NT2/D1 (cell line): ENCODE measurements around the gene GALNT9.

Experiments
- DNase-seq: peaks from one replicate; pipeline ENCODE4 v3.0.0-alpha.2; 2011; ENCODE audit warnings: low read depth, low spot score
- H3K27me3 ChIP-seq: 2 replicates; pipeline ENCODE4 v1.6.0; 2011; ENCODE audit warnings: mild to moderate bottlenecking; ENCODE audit not compliant: insufficient read length, insufficient read depth
- H3K36me3 ChIP-seq: 2 replicates; pipeline ENCODE4 v1.6.1; 2011; ENCODE audit warnings: mild to moderate bottlenecking, low read length, mixed read lengths; ENCODE audit not compliant: insufficient read depth, insufficient read length
- H3K4me1 ChIP-seq: 2 replicates; pipeline ENCODE4 v1.5.1; 2011; ENCODE audit not compliant: insufficient read depth, insufficient read length
- H3K4me3 ChIP-seq: 2 replicates; pipeline ENCODE4 v1.5.1; 2011; ENCODE audit warnings: low read depth; ENCODE audit not compliant: insufficient read length
- H3K9ac ChIP-seq: 2 replicates; pipeline ENCODE4 v1.6.0; 2011; ENCODE audit warnings: low read depth; ENCODE audit not compliant: insufficient read length
- H3K9me3 ChIP-seq: 2 replicates; pipeline ENCODE4 v1.5.1; 2011; ENCODE audit warnings: mild to moderate bottlenecking, low read length; ENCODE audit not compliant: insufficient read depth
- SUZ12 ChIP-seq: IDR thresholded peaks from 2 replicates; pipeline ENCODE4 v1.6.1; 2011; ENCODE audit not compliant: insufficient read length, insufficient read depth; ENCODE audit errors: extremely low read depth
- YY1 ChIP-seq: IDR thresholded peaks from 2 replicates; pipeline ENCODE4 v1.6.1; 2011; ENCODE audit not compliant: insufficient read length, insufficient read depth
- ZNF274 ChIP-seq: IDR thresholded peaks from 2 replicates; pipeline ENCODE4 v1.6.1; 2011; ENCODE audit warnings: mild to moderate bottlenecking, low read depth, low read length

The GALNT9 gene

GRCh38 chr12:132239796-132240668 is 89.4 kb downstream of the GALNT9 start:
- TF ChIP-seq YY1 = no peak
- no peak for TF ChIP-seq ZNF274
- TF ChIP-seq SUZ12 = no peak
- no peak overlapping the region for H3K4me3 ChIP-seq
- H3K4me1 ChIP-seq = peaks cover 3% of the 10 kb centered on the region
- no peaks in the 10 kb centered on the region for H3K9me3 ChIP-seq
- H3K36me3 ChIP-seq = no peaks in the 10 kb centered on the region
- DNase-seq = no peak
- no peak overlapping the region for H3K9ac ChIP-seq
- H3K27me3 ChIP-seq = peaks cover 59% of the 10 kb centered on the region

DNA sequence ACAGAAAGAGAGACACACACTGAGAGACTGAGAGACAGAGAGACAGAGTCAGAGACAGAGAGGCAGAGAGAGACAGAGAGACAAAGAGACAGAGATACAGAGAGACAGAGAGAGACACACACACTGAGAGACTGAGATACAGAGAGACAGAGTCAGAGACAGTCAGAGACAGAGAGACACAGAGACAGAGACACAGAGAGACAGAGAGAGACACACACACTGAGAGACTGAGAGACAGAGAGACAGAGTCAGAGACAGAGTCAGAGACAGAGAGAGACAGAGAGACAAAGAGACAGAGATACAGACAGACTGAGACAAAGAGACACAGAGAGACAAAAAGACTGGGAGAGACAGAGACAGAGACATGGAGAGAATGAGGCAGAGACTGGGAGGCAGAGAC is 90.0 kb downstream of the GALNT9 start:
- Histone ChIP-seq H3K4me1 (peaks cover 3% of the 10 kb centered on the region), H3K4me3 (no peak overlapping the region), H3K9me3 (no peaks in the 10 kb centered on the region), H3K27me3 (peaks cover 60% of the 10 kb centered on the region), H3K36me3 (no peaks in the 10 kb centered on the region), H3K9ac (no peak overlapping the region)
- no peak for TF ChIP-seq YY1
- no peak for TF ChIP-seq ZNF274
- no peak for TF ChIP-seq SUZ12
- no peak for DNase-seq

GRCh38 chr12:132238884-132239283 is 90.5 kb downstream of the GALNT9 start:
- no peaks in the 10 kb centered on the region for H3K36me3 ChIP-seq

DNA sequence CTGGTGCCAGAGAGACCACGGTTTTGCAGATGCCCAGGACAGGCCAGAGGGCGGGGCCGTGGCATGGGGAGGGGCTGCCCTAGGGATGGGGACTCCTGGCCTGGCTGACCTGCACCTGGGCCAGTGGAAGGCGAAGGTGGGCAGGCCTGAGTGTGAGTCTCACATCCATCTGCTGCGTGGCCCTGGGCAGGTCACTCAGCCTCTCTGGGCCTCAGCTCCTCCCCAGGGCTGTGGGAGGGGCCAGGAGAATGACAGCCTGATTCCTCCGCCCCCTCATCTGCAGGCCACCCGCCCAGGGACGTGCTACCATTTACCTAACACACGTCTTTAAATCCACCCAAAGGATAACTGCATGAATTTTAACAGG is 90.9 kb downstream of the GALNT9 start:
- Histone ChIP-seq H3K9me3 (no peaks in the 10 kb centered on the region), H3K9ac (no peak overlapping the region), H3K4me3 (no peak overlapping the region), H3K27me3 (peaks cover 57% of the 10 kb centered on the region), H3K36me3 (no peaks in the 10 kb centered on the region), H3K4me1 (peaks cover under 1% of the 10 kb centered on the region)
- DNase-seq = no peak
- TF ChIP-seq ZNF274 (no peak), YY1 (no peak), SUZ12 (no peak)

More at GRCh38 chr12:132238884-132239283, 90.5 kb downstream of the GALNT9 start:
- Histone ChIP-seq H3K4me1 (peaks cover 3% of the 10 kb centered on the region), H3K9ac (no peak overlapping the region), H3K4me3 (no peak overlapping the region), H3K9me3 (no peaks in the 10 kb centered on the region), H3K27me3 (peaks cover 60% of the 10 kb centered on the region)
- DNase-seq = no peak
- TF ChIP-seq SUZ12 = no peak
- no peak for TF ChIP-seq ZNF274
- no peak for TF ChIP-seq YY1

- H3K9ac ChIP-seq = no peak overlapping the region
Observed at GRCh38 chr12:132237772-132238487, 91.5 kb downstream of the GALNT9 start.

GRCh38 chr12:132236930-132237771 is 92.2 kb downstream of the GALNT9 start:
- H3K4me3 ChIP-seq = no peak overlapping the region
- H3K9ac ChIP-seq = no peak overlapping the region
- no peaks in the 10 kb centered on the region for H3K36me3 ChIP-seq
- H3K4me1 ChIP-seq = no peaks in the 10 kb centered on the region
- H3K27me3 ChIP-seq = peaks cover 52% of the 10 kb centered on the region
- no peaks in the 10 kb centered on the region for H3K9me3 ChIP-seq
- no peak for DNase-seq
- TF ChIP-seq YY1 (no peak), ZNF274 (no peak), SUZ12 (no peak)

More at GRCh38 chr12:132237772-132238487, 91.5 kb downstream of the GALNT9 start:
- Histone ChIP-seq H3K4me3 (no peak overlapping the region), H3K4me1 (no peaks in the 10 kb centered on the region), H3K27me3 (peaks cover 52% of the 10 kb centered on the region), H3K36me3 (no peaks in the 10 kb centered on the region), H3K9me3 (no peaks in the 10 kb centered on the region)
- TF ChIP-seq SUZ12 = no peak
- TF ChIP-seq ZNF274 = no peak
- TF ChIP-seq YY1 = no peak
- no peak for DNase-seq
